H1 (cell line): ENCODE data around the gene FAAP100.

Source experiments
- CREB1 ChIP-seq: IDR thresholded peaks from 2 replicates; pipeline ENCODE4 v1.6.1; 2012; ENCODE audit warnings: inconsistent platforms
- EP300 ChIP-seq, 2 experiments: IDR thresholded peaks; 1 replicate in 1 of 2; 2 replicates in 1 of 2; pipeline ENCODE4 v1.6.1; 2011 to 2012; ENCODE audit warnings: low read depth in 2 of 2, low read length in 2 of 2, mild to moderate bottlenecking in 2 of 2, borderline replicate concordance in 1 of 2, inconsistent platforms in 1 of 2, moderate library complexity in 1 of 2
- EZH2 ChIP-seq: fragments of 200-600 bp; sonication (generic); IDR thresholded peaks from 2 replicates; pipeline ENCODE4 v1.7.1; 2012; ENCODE audit warnings: low read depth, mild to moderate bottlenecking, moderate library complexity, low read length, inconsistent platforms; ENCODE audit not compliant: severe bottlenecking
- FOSL1 ChIP-seq: IDR thresholded peaks from 2 replicates; pipeline ENCODE4 v1.6.1; 2011; ENCODE audit warnings: mild to moderate bottlenecking, low read depth, low read length, moderate library complexity; ENCODE audit not compliant: insufficient read depth
- MAFK ChIP-seq: IDR thresholded peaks from 2 replicates; pipeline ENCODE4 v1.6.1; 2012; ENCODE audit warnings: low read depth, mild to moderate bottlenecking, improper control_type of control experiment, low read length
- NRF1 ChIP-seq: IDR thresholded peaks from 2 replicates; pipeline ENCODE4 v1.6.1; 2011; ENCODE audit warnings: mild to moderate bottlenecking, low read depth, low read length, improper control_type of control experiment
- POLR2A ChIP-seq, 2 experiments: IDR thresholded peaks; 1 replicate in 1 of 2; 2 replicates in 1 of 2; pipeline ENCODE4 v1.6.1; 2011; ENCODE audit warnings: low read depth in 2 of 2, low read length in 2 of 2, mild to moderate bottlenecking in 2 of 2; ENCODE audit errors: control extremely low read depth in 1 of 2
- POLR2AphosphoS5 ChIP-seq: IDR thresholded peaks from 2 replicates; pipeline ENCODE4 v1.6.1; 2011; ENCODE audit warnings: low read depth, low read length
- RAD21 ChIP-seq, 2 experiments: IDR thresholded peaks in 1 of 2; conservative IDR thresholded peaks in 1 of 2; 2 replicates each; pipeline ENCODE4 v1.6.1; 2011; ENCODE audit warnings: low read depth in 2 of 2, low read length in 2 of 2, improper control_type of control experiment in 1 of 2, inconsistent platforms in 1 of 2, mild to moderate bottlenecking in 1 of 2, moderate library complexity in 1 of 2
- SP1 ChIP-seq: IDR thresholded peaks from 2 replicates; pipeline ENCODE4 v1.6.1; 2011; ENCODE audit warnings: low read depth, low read length
- TF ChIP-seq, protein P1 (sequence below), 3 experiments: IDR thresholded peaks; 1 replicate in 2 of 3; 2 replicates in 1 of 3; pipeline versions ENCODE4 v1.5.1 to v1.6.1; 2011; ENCODE audit warnings: low read length in 3 of 3, mild to moderate bottlenecking in 3 of 3, inconsistent platforms in 2 of 3, low read depth in 1 of 3, moderate library complexity in 1 of 3; ENCODE audit not compliant: insufficient read depth in 1 of 3; ENCODE audit errors: control extremely low read depth in 1 of 3
- TF ChIP-seq, protein P2 (sequence below): IDR thresholded peaks from 2 replicates; pipeline ENCODE4 v1.6.1; 2012; ENCODE audit warnings: low read length, inconsistent platforms

DNA sequence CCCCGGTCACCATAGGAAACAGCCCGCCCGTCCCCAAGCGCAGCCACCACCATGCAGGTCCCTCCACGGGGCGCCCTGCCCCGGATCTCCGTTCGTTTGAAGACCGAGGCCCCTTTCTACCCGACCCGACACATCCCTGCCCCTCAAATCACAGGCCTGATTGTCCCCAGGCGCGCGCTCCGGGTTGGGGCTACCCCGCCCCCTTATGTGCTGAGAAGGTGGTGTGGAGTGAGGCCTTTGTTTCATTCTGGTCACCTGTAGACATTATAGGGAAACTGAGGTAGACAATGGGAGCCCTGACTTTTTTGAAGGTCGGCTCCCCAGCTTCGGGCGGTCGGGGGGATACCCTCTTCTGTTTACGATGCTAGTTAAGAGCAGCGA, 38.8 kb downstream of the FAAP100 start:
- TF ChIP-seq, protein P1, sequence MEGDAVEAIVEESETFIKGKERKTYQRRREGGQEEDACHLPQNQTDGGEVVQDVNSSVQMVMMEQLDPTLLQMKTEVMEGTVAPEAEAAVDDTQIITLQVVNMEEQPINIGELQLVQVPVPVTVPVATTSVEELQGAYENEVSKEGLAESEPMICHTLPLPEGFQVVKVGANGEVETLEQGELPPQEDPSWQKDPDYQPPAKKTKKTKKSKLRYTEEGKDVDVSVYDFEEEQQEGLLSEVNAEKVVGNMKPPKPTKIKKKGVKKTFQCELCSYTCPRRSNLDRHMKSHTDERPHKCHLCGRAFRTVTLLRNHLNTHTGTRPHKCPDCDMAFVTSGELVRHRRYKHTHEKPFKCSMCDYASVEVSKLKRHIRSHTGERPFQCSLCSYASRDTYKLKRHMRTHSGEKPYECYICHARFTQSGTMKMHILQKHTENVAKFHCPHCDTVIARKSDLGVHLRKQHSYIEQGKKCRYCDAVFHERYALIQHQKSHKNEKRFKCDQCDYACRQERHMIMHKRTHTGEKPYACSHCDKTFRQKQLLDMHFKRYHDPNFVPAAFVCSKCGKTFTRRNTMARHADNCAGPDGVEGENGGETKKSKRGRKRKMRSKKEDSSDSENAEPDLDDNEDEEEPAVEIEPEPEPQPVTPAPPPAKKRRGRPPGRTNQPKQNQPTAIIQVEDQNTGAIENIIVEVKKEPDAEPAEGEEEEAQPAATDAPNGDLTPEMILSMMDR (IDR thresholded peaks at IDR 0.05; ENCODE audit: control extremely low read depth in 1 of 3, insufficient read depth in 1 of 3, low read depth in 1 of 3, low read length in 3 of 3): no peak
- no peak for TF ChIP-seq MAFK
- TF ChIP-seq RAD21 (IDR thresholded peaks at IDR 0.05 in 1 of 2, conservative IDR thresholded peaks at IDR 0.05 in 1 of 2; ENCODE audit: low read depth in 2 of 2, low read length in 2 of 2): no peak
- TF ChIP-seq SP1: no peak
- no peak for TF ChIP-seq POLR2A (IDR thresholded peaks at IDR 0.05; ENCODE audit: control extremely low read depth in 1 of 2, low read depth in 2 of 2, low read length in 2 of 2)
- no peak for TF ChIP-seq NRF1
- no peak for TF ChIP-seq CREB1
- peak; percentile 11; the same call in 1 of the 2 replicates for TF ChIP-seq POLR2AphosphoS5
- TF ChIP-seq EP300 (IDR thresholded peaks at IDR 0.05; ENCODE audit: borderline replicate concordance in 1 of 2, low read depth in 2 of 2, low read length in 2 of 2): no peak
- TF ChIP-seq, protein P2, sequence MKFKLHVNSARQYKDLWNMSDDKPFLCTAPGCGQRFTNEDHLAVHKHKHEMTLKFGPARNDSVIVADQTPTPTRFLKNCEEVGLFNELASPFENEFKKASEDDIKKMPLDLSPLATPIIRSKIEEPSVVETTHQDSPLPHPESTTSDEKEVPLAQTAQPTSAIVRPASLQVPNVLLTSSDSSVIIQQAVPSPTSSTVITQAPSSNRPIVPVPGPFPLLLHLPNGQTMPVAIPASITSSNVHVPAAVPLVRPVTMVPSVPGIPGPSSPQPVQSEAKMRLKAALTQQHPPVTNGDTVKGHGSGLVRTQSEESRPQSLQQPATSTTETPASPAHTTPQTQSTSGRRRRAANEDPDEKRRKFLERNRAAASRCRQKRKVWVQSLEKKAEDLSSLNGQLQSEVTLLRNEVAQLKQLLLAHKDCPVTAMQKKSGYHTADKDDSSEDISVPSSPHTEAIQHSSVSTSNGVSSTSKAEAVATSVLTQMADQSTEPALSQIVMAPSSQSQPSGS: no peak
- TF ChIP-seq FOSL1: no peak
- TF ChIP-seq EZH2: no peak
